K562 (cell line): Measurements from ENCODE around the gene FAM174C. TPM values are rescaled to one million over a fixed set of nuclear protein-coding genes. Genes with fewer than 3 reads are reported as not detected.

Experiments
- CBX5 ChIP-seq: IDR thresholded peaks from 2 replicates; pipeline ENCODE4 v1.6.1; 2014; ENCODE audit warnings: low read depth, borderline replicate concordance
- HMBOX1 ChIP-seq: sonication (generic); IDR thresholded peaks from 2 replicates; pipeline ENCODE4 v1.6.1; 2016
- IRF1 ChIP-seq: sonication (generic); formaldehyde crosslinking; IDR thresholded peaks from 2 replicates; pipeline ENCODE4 v1.8.0; 2022; ENCODE audit warnings: missing genetic modification reagents, mild to moderate bottlenecking, borderline replicate concordance
- L3MBTL2 ChIP-seq: fragments of 450-650 bp; IDR thresholded peaks from 2 replicates; pipeline ENCODE4 v1.6.1; 2016; ENCODE audit warnings: mild to moderate bottlenecking, moderate library complexity
- NR2C1 ChIP-seq, 2 experiments: fragments of 450-650 bp; IDR thresholded peaks; 2 replicates each; pipeline ENCODE4 v1.6.1; 2017; ENCODE audit warnings: mild to moderate bottlenecking in 2 of 2, antibody characterized with exemption in 1 of 2, inconsistent platforms in 1 of 2, missing compliant biosample characterization in 1 of 2, missing genetic modification characterization in 1 of 2
- NR2C2 ChIP-seq, 2 experiments: fragments of 200-800 bp in 1 of 2; sonication (Bioruptor generic) in 1 of 2; sonication (generic) in 1 of 2; formaldehyde crosslinking in 1 of 2; IDR thresholded peaks; 2 replicates each; pipeline versions ENCODE4 v1.6.1 to v1.8.0; 2016 to 2022; ENCODE audit warnings: mild to moderate bottlenecking in 1 of 2, missing compliant biosample characterization in 1 of 2, missing genetic modification characterization in 1 of 2, missing genetic modification reagents in 1 of 2
- RAD51 ChIP-seq: fragments of 450-650 bp; IDR thresholded peaks from 2 replicates; pipeline ENCODE4 v1.7.1; 2016; ENCODE audit warnings: low read depth, mild to moderate bottlenecking, borderline replicate concordance
- RBM22 ChIP-seq: fragments of 200-400 bp; formaldehyde crosslinking; IDR thresholded peaks from 2 replicates; pipeline ENCODE4 v1.6.1; 2018; ENCODE audit warnings: low read length, low read depth; ENCODE audit not compliant: poor library complexity, severe bottlenecking
- SMAD3 ChIP-seq: fragments of 450-650 bp; formaldehyde crosslinking; conservative IDR thresholded peaks from 2 replicates; pipeline ENCODE4 v1.4.0; 2020; ENCODE audit warnings: mild to moderate bottlenecking
- SMAD4 ChIP-seq: fragments of 250-450 bp; sonication (Bioruptor Pico); conservative IDR thresholded peaks from 2 replicates; pipeline ENCODE4 v1.8.0; 2021; ENCODE audit warnings: inconsistent platforms, mild to moderate bottlenecking, moderate library complexity
- SRSF3 ChIP-seq: fragments of 200-400 bp; formaldehyde crosslinking; IDR thresholded peaks from 2 replicates; pipeline ENCODE4 v1.6.1; 2016; ENCODE audit warnings: mild to moderate bottlenecking, low read length, moderate library complexity; ENCODE audit not compliant: insufficient read depth
- TBL1XR1 ChIP-seq, 2 experiments: IDR thresholded peaks; 2 replicates each; pipeline ENCODE4 v1.6.1; 2012; ENCODE audit warnings: improper control_type of control experiment in 2 of 2, low read length in 2 of 2, mild to moderate bottlenecking in 1 of 2
- TSHZ1 ChIP-seq: fragments of 250-450 bp; sonication (Bioruptor Pico); IDR thresholded peaks from 2 replicates; pipeline ENCODE4 v1.4.0; 2020; ENCODE audit warnings: mild to moderate bottlenecking, moderate library complexity
- ZBTB17 ChIP-seq: fragments of 450-650 bp; formaldehyde crosslinking; IDR thresholded peaks from 2 replicates; pipeline ENCODE4 v1.4.0; 2020; ENCODE audit warnings: mild to moderate bottlenecking
- ZNF224 ChIP-seq: sonication (generic); formaldehyde crosslinking; IDR thresholded peaks from 2 replicates; pipeline ENCODE4 v1.8.0; 2022; ENCODE audit warnings: mild to moderate bottlenecking, missing genetic modification reagents
- polyA plus RNA-seq, 8 experiments: library from polyadenylated mRNA; depleted of rRNA in 4 of 8; stranded (reverse) in 5 of 8; unstranded in 3 of 8; fragments of >200 nt; fragmentation: Nextera tagmentation in 2 of 8; fragmentation: Illumina TruSeq in 1 of 8; extraction: Ambion mirVana in 2 of 8; extraction: Trizol in 1 of 8; gene quantifications; 2 replicates each; pipeline versions ENCODE4 v1.2.1 to v1.2.3, GENCODE V29; 2011 to 2014; ENCODE audit warnings: inconsistent platforms in 1 of 8, missing spikeins in 1 of 8
- total RNA-seq, 7 experiments: library from RNA; depleted of rRNA in 6 of 7; stranded (reverse); fragments of >200 nt in 6 of 7; fragmentation: Illumina TruSeq in 2 of 7; extraction: Trizol in 2 of 7; gene quantifications; 2 replicates each; pipeline versions ENCODE4 v1.2.1 to v1.2.3, GENCODE V29; 2011 to 2021; ENCODE audit warnings: low replicate concordance in 1 of 7

Gene FAM174C
- total and polyA plus RNA-seq, 9 of the 15 experiments (the other 6 are each of a cell fraction or from before 2014, with no cell fraction given): 0.66 to 89.6 (median 20.3) TPM

DNA sequence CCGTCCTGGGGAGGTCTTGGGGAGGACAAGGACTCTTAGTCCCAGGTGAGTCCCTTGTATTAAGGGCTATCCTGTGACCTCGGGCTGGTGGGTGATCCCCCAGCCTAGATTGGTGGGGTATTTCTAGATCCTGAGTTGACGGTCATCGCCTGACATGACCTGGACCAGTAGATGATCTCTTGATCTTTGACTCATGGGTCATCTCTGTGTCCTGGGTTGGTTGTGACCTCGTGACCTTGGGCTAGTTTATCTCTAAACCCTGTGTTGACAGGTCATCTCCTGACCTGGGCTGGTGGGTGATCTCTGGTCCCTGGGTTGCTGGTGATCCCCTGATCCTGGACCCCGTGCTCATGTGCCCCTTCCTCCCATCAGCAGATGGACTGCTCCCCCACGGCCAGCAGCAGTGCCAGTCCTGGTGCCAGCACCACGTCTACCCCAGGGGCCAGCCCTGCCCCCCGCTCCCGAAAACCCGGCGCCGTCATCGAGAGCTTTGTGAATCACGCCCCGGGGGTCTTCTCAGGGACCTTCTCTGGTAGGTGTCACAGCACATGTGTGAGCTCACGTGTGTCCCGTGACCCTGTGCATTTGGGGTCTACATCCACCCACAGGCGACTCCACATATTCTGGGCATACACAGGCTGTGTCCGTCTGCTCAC lies 20.7 kb upstream of the FAM174C start (continued):
- no peak for TF ChIP-seq L3MBTL2
- TF ChIP-seq RAD51: no peak
- no peak for TF ChIP-seq TBL1XR1 (IDR thresholded peaks at IDR 0.05; ENCODE audit: low read length in 2 of 2)
- no peak for TF ChIP-seq SMAD3 (CRISPR knock-in tag)
- TF ChIP-seq CBX5: no peak
- TF ChIP-seq ZNF224 (CRISPR knock-in tag): no peak
- TF ChIP-seq IRF1 (CRISPR knock-in tag): no peak
- TF ChIP-seq SRSF3: no peak
- TF ChIP-seq SMAD4 (CRISPR knock-in tag): no peak
- no peak for TF ChIP-seq TSHZ1 (CRISPR knock-in tag)
- TF ChIP-seq ZBTB17 (CRISPR knock-in tag): no peak
- no peak for TF ChIP-seq NR2C2 (CRISPR knock-in tag; IDR thresholded peaks at IDR 0.05)
- peak; percentile 40 for TF ChIP-seq NR2C2 (tag; IDR thresholded peaks at IDR 0.05)
- no peak for TF ChIP-seq RBM22
- TF ChIP-seq NR2C1 (IDR thresholded peaks at IDR 0.05): 0 out of 2 replicates have a peak, but pooled peaks have one; percentile 19
- peak; percentile 48 for TF ChIP-seq NR2C1 (tag; IDR thresholded peaks at IDR 0.05)
- peak; percentile 57; the same call in 1 of the 2 replicates for TF ChIP-seq HMBOX1
